Body of pancreas (tissue), 4 donors: ENCODE measurements around the gene DAPK3.

Source experiments
- CTCF ChIP-seq, 7 experiments: fragments of 450-650 bp in 4 of 7; fragments of 200-600 bp in 3 of 7; sonication (generic) in 3 of 7; IDR thresholded peaks; one replicate each; pipeline ENCODE4 v1.5.1; 2016 to 2019; ENCODE audit warnings: antibody characterized with exemption in 7 of 7
- POLR2A ChIP-seq, 3 donors: fragments of 450-650 bp; IDR thresholded peaks; one replicate each; pipeline ENCODE4 v1.6.1; 2016; ENCODE audit warnings: antibody characterized with exemption in 3 of 3, mild to moderate bottlenecking in 2 of 3

DNA sequence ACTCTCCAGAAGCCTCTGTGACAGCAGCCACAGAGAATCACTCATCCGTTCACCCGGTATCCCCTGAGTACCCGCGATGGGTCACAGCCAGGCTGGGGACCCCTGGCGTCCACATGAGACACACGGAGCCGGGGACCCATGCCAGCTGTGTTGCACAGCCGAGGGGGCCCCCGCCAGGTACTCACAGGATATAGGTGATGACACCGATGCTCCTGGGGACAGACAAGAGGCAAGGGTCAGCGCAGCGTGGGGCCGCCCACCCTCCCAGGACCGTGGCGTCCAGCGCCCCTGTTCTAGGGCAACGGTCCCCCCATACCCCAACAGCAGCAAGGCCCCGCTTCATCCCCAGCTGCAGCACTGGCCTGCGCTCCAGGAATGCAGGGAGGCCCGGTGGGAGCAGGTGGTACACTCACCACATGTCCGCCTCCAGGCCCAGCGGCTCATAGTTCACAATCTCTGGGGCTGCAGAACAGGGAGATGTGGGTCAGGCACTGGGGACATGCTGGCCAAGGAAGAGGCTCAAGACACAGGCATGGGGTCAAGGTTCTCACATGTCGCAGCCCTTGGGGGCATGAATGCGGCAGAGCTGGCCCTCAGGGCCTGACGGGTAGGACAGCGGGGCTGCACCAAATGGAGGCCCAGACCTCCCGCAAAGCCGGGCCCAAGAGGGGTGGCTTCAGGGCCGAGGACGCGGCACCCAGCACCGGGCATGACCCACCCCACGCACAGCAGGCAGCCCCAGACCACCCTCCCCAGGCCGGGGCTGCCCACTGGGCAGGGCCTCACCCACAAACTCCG lies 7.2 kb downstream of the DAPK3 start:
- TF ChIP-seq POLR2A (IDR thresholded peaks at IDR 0.05) (no peak), CTCF (IDR thresholded peaks at IDR 0.05) (no peak)
